HL-60 (cell line): Measurements from ENCODE around the gene HSPB1.

Experiments used
- DNase-seq, 2 experiments: peaks; one replicate each; pipeline ENCODE4 v3.0.0-alpha.2; 2010 to 2020; ENCODE audit warnings: low read depth in 1 of 2, low spot score in 1 of 2
- H3K27ac ChIP-seq: fragments of 250-450 bp; sonication (Bioruptor Pico); replicated peaks from 2 replicates; pipeline ENCODE4 v1.5.1; 2020; ENCODE audit warnings: mild to moderate bottlenecking, moderate library complexity
- H3K27me3 ChIP-seq: fragments of 250-450 bp; sonication (Bioruptor Pico); 2 replicates; pipeline ENCODE4 v1.5.1; 2021; ENCODE audit warnings: mild to moderate bottlenecking, moderate library complexity; ENCODE audit not compliant: insufficient read depth, poor library complexity, severe bottlenecking
- H3K4me3 ChIP-seq: replicated peaks from 2 replicates; pipeline ENCODE4 v1.5.1; 2011; ENCODE audit warnings: mild to moderate bottlenecking, control low read depth, low read length; ENCODE audit not compliant: insufficient read depth
- CTCF ChIP-seq: IDR thresholded peaks from one replicate; pipeline ENCODE4 v1.5.1; 2011; ENCODE audit warnings: low read length, control low read depth, inconsistent platforms; ENCODE audit not compliant: insufficient read depth
- GABPA ChIP-seq: IDR thresholded peaks from 2 replicates; pipeline ENCODE4 v1.6.1; 2012; ENCODE audit warnings: low read depth
- POLR2AphosphoS5 ChIP-seq: IDR thresholded peaks from 2 replicates; pipeline ENCODE4 v1.6.1; 2012; ENCODE audit warnings: low read depth
- REST ChIP-seq: IDR thresholded peaks from 2 replicates; pipeline ENCODE4 v1.6.1; 2012; ENCODE audit warnings: low read depth; ENCODE audit not compliant: insufficient replicate concordance
- SPI1 ChIP-seq: IDR thresholded peaks from 2 replicates; pipeline ENCODE4 v1.6.1; 2012; ENCODE audit warnings: low read depth, mild to moderate bottlenecking, borderline replicate concordance

HSPB1 gene

GRCh38 chr7:76296743-76297740 is 5.4 kb upstream of the HSPB1 start:
- H3K27me3 ChIP-seq: peaks cover 5% of the 10 kb centered on the region
- no peak for TF ChIP-seq CTCF
- TF ChIP-seq GABPA: no peak
- no peak overlapping the region for H3K27ac ChIP-seq
- no peak overlapping the region for H3K4me3 ChIP-seq
- no peak for DNase-seq

GRCh38 chr7:76300166-76300731 is 2.2 kb upstream of the HSPB1 start:
- DNase-seq: no peak

GRCh38 chr7:76301000-76301399 is 1.5 kb upstream of the HSPB1 start:
- no peak for TF ChIP-seq POLR2AphosphoS5
- no peak for TF ChIP-seq SPI1
- TF ChIP-seq GABPA: no peak
- no peak for TF ChIP-seq CTCF
- no peak for TF ChIP-seq REST
- Histone ChIP-seq H3K4me3 (no peak overlapping the region), H3K27me3 (peaks cover 14% of the 10 kb centered on the region), H3K27ac (no peak overlapping the region)
- no peak for DNase-seq

More at GRCh38 chr7:76300166-76300731, 2.2 kb upstream of the HSPB1 start:
- H3K4me3 ChIP-seq: no peak overlapping the region
- H3K27ac ChIP-seq: no peak overlapping the region
- H3K27me3 ChIP-seq: peaks cover 14% of the 10 kb centered on the region
- TF ChIP-seq REST: no peak
- no peak for TF ChIP-seq POLR2AphosphoS5
- TF ChIP-seq CTCF: no peak
- TF ChIP-seq SPI1: no peak
- no peak for TF ChIP-seq GABPA
